Gastroesophageal sphincter (tissue), 4 donors: ENCODE measurements around the gene BCO2. TPM values are rescaled to one million over a fixed set of nuclear protein-coding genes. Genes with fewer than 3 reads are reported as not detected.
"Not testable (repeated sequence)": the region's sequence is repeated elsewhere in the genome, so short reads cannot be mapped to it uniquely, and the experiment has no call there.

Source experiments
- ATAC-seq: fragments of 150-250 bp; one replicate; pipeline ENCODE4 v1.9.1; 2016; ENCODE audit warnings: mild to moderate bottlenecking, moderate library complexity
- H3K27ac ChIP-seq, 4 donors: fragments of 200-600 bp; sonication (generic) in 3 of 4; 1 replicate in 3 of 4; 2 replicates in 1 of 4; pipeline ENCODE4 v1.5.1; 2016 to 2019
- H3K27me3 ChIP-seq: fragments of 200-600 bp; sonication (generic); one replicate; pipeline ENCODE4 v1.5.1; 2019
- H3K36me3 ChIP-seq, 2 donors: fragments of 200-600 bp; sonication (generic); one replicate each; pipeline ENCODE4 v1.5.1; 2019; ENCODE audit warnings: control low read depth in 1 of 2
- H3K4me1 ChIP-seq, 3 donors: fragments of 200-600 bp; sonication (generic); 1 replicate in 2 of 3; 2 replicates in 1 of 3; pipeline ENCODE4 v1.5.1; 2016 to 2019; ENCODE audit warnings: control low read depth in 2 of 3
- H3K4me3 ChIP-seq, 2 donors: fragments of 200-600 bp; sonication (generic); one replicate each; pipeline ENCODE4 v1.5.1; 2019; ENCODE audit warnings: mild to moderate bottlenecking in 1 of 2, moderate library complexity in 1 of 2
- H3K9me3 ChIP-seq, 3 donors: fragments of 200-600 bp; sonication (generic); one replicate each; pipeline ENCODE4 v1.5.1; 2017 to 2019; ENCODE audit warnings: control low read depth in 2 of 3
- CTCF ChIP-seq, 4 experiments: fragments of 200-600 bp in 2 of 4; fragments of 450-650 bp in 2 of 4; sonication (generic) in 1 of 4; IDR thresholded peaks; one replicate each; pipeline ENCODE4 v1.5.1; 2017 to 2019; ENCODE audit warnings: antibody characterized with exemption in 4 of 4, mild to moderate bottlenecking in 2 of 4, moderate library complexity in 2 of 4
- EP300 ChIP-seq: sonication (generic); formaldehyde crosslinking; IDR thresholded peaks from one replicate; pipeline ENCODE4 v1.6.1; 2017; ENCODE audit warnings: antibody characterized with exemption, mild to moderate bottlenecking
- POLR2A ChIP-seq, 2 donors: fragments of 450-650 bp; IDR thresholded peaks; one replicate each; pipeline ENCODE4 v1.6.1; 2017; ENCODE audit warnings: antibody characterized with exemption in 2 of 2, mild to moderate bottlenecking in 2 of 2, moderate library complexity in 1 of 2
- POLR2AphosphoS5 ChIP-seq: sonication (generic); formaldehyde crosslinking; IDR thresholded peaks from one replicate; pipeline ENCODE4 v1.6.1; 2017; ENCODE audit warnings: antibody characterized with exemption
- WGBS, 2 donors: methylation state at CpG; one replicate each; pipeline ENCODE4 v1.1.5; 2018; ENCODE audit warnings: low coverage in 1 of 2; 5-methylcytosine and 5-hydroxymethylcytosine counted together
- total RNA-seq, 4 donors: library from RNA; depleted of rRNA; stranded (reverse); fragments of >200 nt; gene quantifications; one replicate each; pipeline ENCODE4 v1.1.0, GENCODE V29; 2016

BCO2 gene
- total RNA-seq, 4 donors from 2014 or later = 0.96 to 7.5 (median 6.6) TPM

- no peak overlapping the region for H3K4me3 ChIP-seq
- H3K27me3 ChIP-seq = no peaks in the 10 kb centered on the region
- H3K4me1 ChIP-seq = no peaks in the 10 kb centered on the region
- peak; percentile 43 for ATAC-seq
- no peaks in the 10 kb centered on the region for H3K36me3 ChIP-seq
- H3K9me3 ChIP-seq = no peaks in the 10 kb centered on the region
- 25 to 36% methylated on average over 1 to 2 of the region's 2 CpGs for WGBS, 2 donors
- TF ChIP-seq EP300 (no peak), CTCF (IDR thresholded peaks at IDR 0.05) (no peak), POLR2AphosphoS5 (no peak), POLR2A (IDR thresholded peaks at IDR 0.05) (no peak)
- H3K27ac ChIP-seq = no peak overlapping the region
These were observed 20.6 kb downstream of the BCO2 start for GRCh38 chr11:112195951-112196351.

- H3K4me3 ChIP-seq = no peak overlapping the region
- no peaks in the 10 kb centered on the region for H3K4me1 ChIP-seq
- no peaks in the 10 kb centered on the region for H3K9me3 ChIP-seq
- no peaks in the 10 kb centered on the region for H3K36me3 ChIP-seq
- TF ChIP-seq POLR2AphosphoS5 = no peak
- TF ChIP-seq EP300 = no peak
- no peak for TF ChIP-seq POLR2A (IDR thresholded peaks at IDR 0.05)
- no peak for TF ChIP-seq CTCF (IDR thresholded peaks at IDR 0.05)
- ATAC-seq = no peak
- H3K27ac ChIP-seq = no peak overlapping the region
- WGBS, 2 donors = 80 to 100% methylated on average over 2 of the region's 2 CpGs
- no peaks in the 10 kb centered on the region for H3K27me3 ChIP-seq
These were observed 21.3 kb downstream of the BCO2 start for GRCh38 chr11:112196519-112197087.

DNA sequence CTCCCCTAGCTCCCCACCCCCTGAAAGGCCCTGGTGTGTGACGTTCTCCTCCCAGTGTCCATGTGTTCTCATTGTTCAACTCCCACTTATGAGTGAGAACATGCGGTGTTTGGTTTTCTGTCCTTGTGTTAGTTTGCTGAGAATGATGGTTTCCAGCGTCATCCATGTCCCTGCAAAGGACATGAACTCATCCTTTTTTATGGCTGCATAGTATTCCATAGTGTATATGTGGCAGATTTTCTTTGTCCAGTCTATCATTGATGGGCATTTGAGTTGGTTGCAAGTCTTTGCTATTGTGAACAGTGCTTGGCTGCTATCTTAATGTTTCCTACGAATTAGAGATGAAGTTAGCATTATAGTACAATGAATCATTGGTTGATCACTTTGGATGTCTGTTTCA is 23.8 kb downstream of the BCO2 start:
- H3K9me3 ChIP-seq, H3K27me3 ChIP-seq, H3K4me1 ChIP-seq, ATAC-seq, H3K27ac ChIP-seq, H3K4me3 ChIP-seq: not testable (repeated sequence)
- 87 to 100% methylated on average over 1 to 4 of the region's 4 CpGs for WGBS, 2 donors
- peaks cover 0 to 13% of the 10 kb centered on the region in 2 donors for H3K36me3 ChIP-seq

DNA sequence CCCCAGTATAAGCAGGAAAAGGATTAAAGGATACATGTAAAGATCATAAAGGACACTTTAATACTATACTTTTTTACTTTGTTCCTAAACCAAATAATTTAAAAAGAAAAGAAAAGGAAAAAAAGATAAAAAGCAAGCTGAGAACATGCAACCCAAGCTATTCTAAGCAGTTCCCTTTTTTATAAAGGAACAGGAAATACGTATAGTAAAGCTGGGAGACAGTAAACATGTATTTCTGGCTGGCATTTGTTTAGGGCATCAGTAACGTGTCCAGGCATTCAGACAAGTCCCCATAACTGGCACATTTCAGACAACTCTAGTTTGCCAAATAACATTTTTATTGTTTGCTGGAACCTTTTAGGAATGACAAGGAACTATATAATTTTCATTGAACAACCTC is 24.9 kb downstream of the BCO2 start:
- peaks cover 0 to 19% of the 10 kb centered on the region in 2 donors for H3K36me3 ChIP-seq
- 29 to 30% methylated on average over 2 of the region's 2 CpGs for WGBS, 2 donors
- H3K4me3 ChIP-seq = no peak overlapping the region
- no peak for ATAC-seq
- TF ChIP-seq EP300 (no peak), CTCF (IDR thresholded peaks at IDR 0.05) (no peak), POLR2A (IDR thresholded peaks at IDR 0.05) (no peak)
- H3K4me1 ChIP-seq = no peaks in the 10 kb centered on the region
- no peaks in the 10 kb centered on the region for H3K9me3 ChIP-seq
- H3K27ac ChIP-seq = no peak overlapping the region
- no peaks in the 10 kb centered on the region for H3K27me3 ChIP-seq

DNA sequence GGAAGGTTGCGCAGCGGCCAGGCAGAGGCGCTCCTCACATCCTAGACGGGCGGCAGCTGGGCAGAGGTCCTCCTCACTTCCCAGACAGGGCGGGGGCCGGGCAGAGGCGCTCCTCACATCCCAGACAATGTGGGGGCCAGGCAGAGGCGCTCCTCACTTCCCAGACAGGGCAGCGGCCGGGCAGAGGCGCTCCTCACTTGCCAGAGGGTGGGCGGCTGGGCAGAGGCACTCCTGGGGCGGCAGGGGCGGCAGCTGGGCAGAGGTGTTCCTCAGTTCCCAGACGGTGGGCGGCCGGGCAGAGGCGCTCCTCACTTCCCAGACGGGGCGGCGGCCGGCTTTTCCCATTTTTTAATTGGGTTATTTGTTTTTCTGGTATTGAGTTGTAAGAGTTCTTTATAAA is 30.8 kb downstream of the BCO2 start:
- H3K36me3 ChIP-seq = peaks cover 0 to 29% of the 10 kb centered on the region in 2 donors
- WGBS, 2 donors = 93% methylated on average over 3 of the region's 23 CpGs; no CpG with 5 or more reads in 1 of the 2 donors
- TF ChIP-seq EP300 (no peak), POLR2A (IDR thresholded peaks at IDR 0.05) (no peak), CTCF (IDR thresholded peaks at IDR 0.05) (no peak), POLR2AphosphoS5 (no peak)
- H3K4me1 ChIP-seq = no peaks in the 10 kb centered on the region
- no peaks in the 10 kb centered on the region for H3K9me3 ChIP-seq
- no peak overlapping the region for H3K4me3 ChIP-seq
- no peaks in the 10 kb centered on the region for H3K27me3 ChIP-seq
- ATAC-seq = no peak
- H3K27ac ChIP-seq = no peak overlapping the region
